H1 (cell line): ENCODE measurements around the gene ODC1. TPM values are rescaled to one million over a fixed set of nuclear protein-coding genes. Genes with fewer than 3 reads are reported as not detected.

Experiments used
- CTCF ChIA-PET: fragments of 300-600 bp; sonication (Branson Sonifier 250); formaldehyde crosslinking; loops from one replicate; lab custom pipeline; 2021; ENCODE audit not compliant: partially characterized antibody; lab: Charles Lee
- POLR2A ChIA-PET: fragments of 300-600 bp; sonication (Branson Sonifier 250); formaldehyde crosslinking; loops from one replicate; lab custom pipeline; 2021; ENCODE audit warnings: inconsistent platforms; ENCODE audit not compliant: partially characterized antibody; lab: Charles Lee
- DNase-seq, 2 experiments: peaks; one replicate each; pipeline versions ENCODE4 v3.0.0 to v3.0.0-alpha.2; 2010 to 2022; ENCODE audit warnings: low spot score in 2 of 2, low read depth in 1 of 2, mixed read lengths in 1 of 2
- FAIRE-seq: peaks from 2 replicates; lab custom pipeline; 2011; peaks lifted over from hg19 to GRCh38; lab: Jason Lieb, UNC
- H2AFZ ChIP-seq: 2 replicates; pipeline ENCODE4 v1.8.1; 2012; ENCODE audit warnings: low read length, inconsistent platforms
- H2AK5ac ChIP-seq: 2 replicates; pipeline ENCODE4 v1.6.1; 2013; ENCODE audit warnings: low read depth, low read length
- H2BK120ac ChIP-seq: replicated peaks from 2 replicates; pipeline ENCODE3; 2013; ENCODE audit warnings: low read depth, low read length, inconsistent platforms
- H2BK12ac ChIP-seq: 2 replicates; pipeline ENCODE4 v1.6.1; 2013; ENCODE audit warnings: low read depth, low read length
- H2BK15ac ChIP-seq: 2 replicates; pipeline ENCODE4 v1.6.1; 2013; ENCODE audit warnings: low read length
- H2BK20ac ChIP-seq: 2 replicates; pipeline ENCODE4 v1.6.1; 2013; ENCODE audit warnings: low read length
- H2BK5ac ChIP-seq: 2 replicates; pipeline ENCODE4 v1.6.1; 2013; ENCODE audit warnings: low read depth, low read length
- H3K14ac ChIP-seq: 2 replicates; pipeline ENCODE4 v1.6.1; 2013; ENCODE audit warnings: inconsistent platforms; ENCODE audit not compliant: insufficient read length
- H3K18ac ChIP-seq: 2 replicates; pipeline ENCODE4 v1.6.1; 2013; ENCODE audit warnings: low read length; ENCODE audit errors: extremely low read depth
- H3K23ac ChIP-seq: 2 replicates; pipeline ENCODE4 v1.6.1; 2013; ENCODE audit warnings: inconsistent platforms; ENCODE audit not compliant: insufficient read length
- H3K23me2 ChIP-seq: 2 replicates; pipeline ENCODE4 v1.6.1; 2013; ENCODE audit warnings: low read depth, low read length
- H3K27ac ChIP-seq: 2 replicates; pipeline ENCODE4 v1.6.1; 2011; ENCODE audit warnings: low read depth, low read length, inconsistent platforms
- H3K27me3 ChIP-seq, 4 experiments: replicated peaks in 1 of 4; 1 replicate in 1 of 4; 2 replicates in 3 of 4; pipeline versions ENCODE4 v1.6.1 to v1.8.1; 2011 to 2013; ENCODE audit warnings: low read length in 3 of 4, mild to moderate bottlenecking in 3 of 4, inconsistent platforms in 2 of 4, mixed read lengths in 2 of 4, moderate library complexity in 1 of 4; ENCODE audit not compliant: control insufficient read depth in 3 of 4, insufficient read depth in 3 of 4; ENCODE audit errors: extremely low read depth in 1 of 4
- H3K36me3 ChIP-seq, 4 experiments: 2 replicates each; pipeline versions ENCODE4 v1.6.1 to v1.8.1; 2011 to 2013; ENCODE audit warnings: mild to moderate bottlenecking in 4 of 4, low read length in 3 of 4, moderate library complexity in 2 of 4, control low read depth in 1 of 4, inconsistent platforms in 1 of 4; ENCODE audit not compliant: insufficient read depth in 4 of 4, control insufficient read depth in 2 of 4
- H3K4ac ChIP-seq: replicated peaks from 2 replicates; pipeline ENCODE3; 2013; ENCODE audit warnings: low read length, low read depth, mixed read lengths, inconsistent platforms; ENCODE audit not compliant: insufficient read length
- H3K4me1 ChIP-seq, 4 experiments: replicated peaks in 1 of 4; 1 replicate in 1 of 4; 2 replicates in 3 of 4; pipeline versions ENCODE4 v1.6.1 to v1.8.1; 2011 to 2013; ENCODE audit warnings: low read length in 3 of 4, inconsistent platforms in 2 of 4, mixed read lengths in 1 of 4; ENCODE audit not compliant: insufficient read depth in 4 of 4, control insufficient read depth in 3 of 4
- H3K4me2 ChIP-seq, 2 experiments: 2 replicates each; pipeline versions ENCODE4 v1.6.1 to v1.8.1; 2011 to 2013; ENCODE audit warnings: low read depth in 2 of 2, low read length in 2 of 2, control low read depth in 1 of 2, inconsistent platforms in 1 of 2, mild to moderate bottlenecking in 1 of 2; ENCODE audit not compliant: insufficient read depth in 1 of 2
- H3K4me3 ChIP-seq, 4 experiments: fragments of 200-600, 300-600 bp in 1 of 4; sonication (generic), shearing (Covaris generic), sonication (Bioruptor Twin) in 1 of 4; 2 replicates each; pipeline versions ENCODE4 v1.5.1 to v1.8.1; 2011 to 2016; ENCODE audit warnings: low read length in 4 of 4, low read depth in 3 of 4, control low read depth in 2 of 4, inconsistent platforms in 2 of 4, mild to moderate bottlenecking in 2 of 4, mixed read lengths in 1 of 4, moderate library complexity in 1 of 4; ENCODE audit not compliant: insufficient read depth in 2 of 4; ENCODE audit errors: extremely low read depth in 1 of 4
- H3K56ac ChIP-seq: replicated peaks from 2 replicates; pipeline ENCODE3; 2013; ENCODE audit warnings: low read depth, mild to moderate bottlenecking, mixed read lengths, low read length, inconsistent platforms; ENCODE audit not compliant: insufficient read length
- H3K79me1 ChIP-seq: 2 replicates; pipeline ENCODE4 v1.6.1; 2013; ENCODE audit warnings: low read depth, low read length, control low read depth
- H3K79me2 ChIP-seq, 2 experiments: 2 replicates each; pipeline versions ENCODE4 v1.6.1 to v1.8.1; 2012 to 2013; ENCODE audit warnings: low read length in 2 of 2, mild to moderate bottlenecking in 2 of 2, inconsistent platforms in 1 of 2; ENCODE audit not compliant: insufficient read depth in 2 of 2, control insufficient read depth in 1 of 2
- H3K9ac ChIP-seq, 4 experiments: replicated peaks in 1 of 4; 1 replicate in 1 of 4; 2 replicates in 3 of 4; pipeline versions ENCODE4 v1.6.1 to v1.8.1; 2011 to 2013; ENCODE audit warnings: low read depth in 3 of 4, low read length in 3 of 4, control low read depth in 2 of 4, mild to moderate bottlenecking in 2 of 4, moderate library complexity in 2 of 4, inconsistent platforms in 1 of 4; ENCODE audit errors: extremely low read depth in 1 of 4
- H3K9me3 ChIP-seq, 2 experiments: 2 replicates each; pipeline versions ENCODE4 v1.6.1 to v1.8.1; 2012 to 2013; ENCODE audit warnings: mild to moderate bottlenecking in 2 of 2, moderate library complexity in 2 of 2, control low read depth in 1 of 2, inconsistent platforms in 1 of 2, low read depth in 1 of 2, low read length in 1 of 2, mixed read lengths in 1 of 2; ENCODE audit not compliant: insufficient read depth in 2 of 2
- H4K20me1 ChIP-seq, 2 experiments: replicated peaks in 1 of 2; 2 replicates each; pipeline versions ENCODE3 to v1.8.1; 2011 to 2013; ENCODE audit warnings: inconsistent platforms in 2 of 2, low read length in 2 of 2, mild to moderate bottlenecking in 1 of 2; ENCODE audit not compliant: insufficient read depth in 2 of 2, control insufficient read depth in 1 of 2
- H4K5ac ChIP-seq: 2 replicates; pipeline ENCODE4 v1.6.1; 2013; ENCODE audit warnings: low read length, low read depth, mixed read lengths, inconsistent platforms; ENCODE audit not compliant: insufficient read length
- H4K8ac ChIP-seq: 2 replicates; pipeline ENCODE4 v1.8.0; 2013; ENCODE audit warnings: mild to moderate bottlenecking, moderate library complexity, low read length, inconsistent platforms; ENCODE audit not compliant: insufficient read depth; ENCODE audit errors: extremely low read depth
- H4K91ac ChIP-seq: replicated peaks from 2 replicates; pipeline ENCODE3; 2013; ENCODE audit warnings: low read length, mixed read lengths, inconsistent platforms; ENCODE audit not compliant: insufficient read length
- CREB1 ChIP-seq: IDR thresholded peaks from 2 replicates; pipeline ENCODE4 v1.6.1; 2012; ENCODE audit warnings: inconsistent platforms
- FOSL1 ChIP-seq: IDR thresholded peaks from 2 replicates; pipeline ENCODE4 v1.6.1; 2011; ENCODE audit warnings: mild to moderate bottlenecking, low read depth, low read length, moderate library complexity; ENCODE audit not compliant: insufficient read depth
- MAX ChIP-seq: IDR thresholded peaks from 2 replicates; pipeline ENCODE4 v1.6.1; 2012; ENCODE audit warnings: inconsistent platforms
- RAD21 ChIP-seq, 2 experiments: IDR thresholded peaks in 1 of 2; conservative IDR thresholded peaks in 1 of 2; 2 replicates each; pipeline ENCODE4 v1.6.1; 2011; ENCODE audit warnings: low read depth in 2 of 2, low read length in 2 of 2, improper control_type of control experiment in 1 of 2, inconsistent platforms in 1 of 2, mild to moderate bottlenecking in 1 of 2, moderate library complexity in 1 of 2
- TAF7 ChIP-seq: optimal IDR thresholded peaks from 2 replicates; pipeline ENCODE3; 2011; ENCODE audit warnings: low read depth, mild to moderate bottlenecking, inconsistent platforms, low read length, moderate library complexity, borderline replicate concordance
- WGBS, 2 experiments: shearing (Covaris generic) in 1 of 2; methylation state at CpG; one replicate each; pipeline versions ENCODE4 v1.1.6 to v1.1.7; 2013 to 2015; ENCODE audit warnings: low lambda C conversion rate in 2 of 2, mixed read lengths in 2 of 2, inconsistent platforms in 1 of 2, low coverage in 1 of 2, missing lambda C conversion rate in 1 of 2; ENCODE audit not compliant: insufficient replicate concordance in 2 of 2, insufficient coverage in 1 of 2, insufficient read length in 1 of 2; ENCODE audit errors: extremely low coverage in 1 of 2, missing lambda C conversion rate in 1 of 2; 5-methylcytosine and 5-hydroxymethylcytosine counted together
- polyA plus RNA-seq, 7 experiments: library from polyadenylated mRNA; depleted of rRNA in 3 of 7; stranded (reverse) in 5 of 7; unstranded in 2 of 7; fragments of >200 nt in 5 of 7; fragments of 200-250 nt in 2 of 7; gene quantifications; 1 replicate in 5 of 7; 2 replicates in 1 of 7; 4 replicates in 1 of 7; pipeline versions ENCODE4 v1.2.1 to v1.2.3, GENCODE V29; 2011 to 2013; ENCODE audit warnings: missing spikeins in 2 of 7, mixed read lengths in 2 of 7
- total RNA-seq: library from RNA; stranded (reverse); fragmentation: NEBNext Ultra II Directional; extraction: Animal tissue kit (Norgen Biotek cat#: 25700); gene quantifications from 2 replicates; pipeline ENCODE4 v1.2.1, GENCODE V29; 2021
- TF ChIP-seq, protein P1 (sequence below), 3 experiments: IDR thresholded peaks; 1 replicate in 2 of 3; 2 replicates in 1 of 3; pipeline versions ENCODE4 v1.5.1 to v1.6.1; 2011; ENCODE audit warnings: low read length in 3 of 3, mild to moderate bottlenecking in 3 of 3, inconsistent platforms in 2 of 3, low read depth in 1 of 3, moderate library complexity in 1 of 3; ENCODE audit not compliant: insufficient read depth in 1 of 3; ENCODE audit errors: control extremely low read depth in 1 of 3

The ODC1 gene
- total and polyA plus RNA-seq, 2 of the 8 experiments (the other 6 are each of a cell fraction or from before 2014, with no cell fraction given): 57.2 to 76.7 TPM

- Histone ChIP-seq H4K8ac (no peak overlapping the region), H4K91ac (no peak overlapping the region), H3K4me1 (peaks cover 0 to 3% (median 1%) of the 10 kb centered on the region in 4 experiments; a peak in 3 of 7 replicates), H3K27ac (no peak overlapping the region), H2BK120ac (no peak overlapping the region), H3K4me3 (no peak overlapping the region), H3K9me3 (no peaks in the 10 kb centered on the region), H4K20me1 (peaks cover 0 to 8% of the 10 kb centered on the region in 2 experiments), H3K9ac (no peak overlapping the region), H3K27me3 (peaks cover 0 to 8% (median 3%) of the 10 kb centered on the region in 4 experiments; a peak in 3 of 7 replicates), H2BK20ac (no peak overlapping the region), H2AFZ (no peak overlapping the region), H3K79me2 (no peaks in the 10 kb centered on the region), H3K4me2 (no peak overlapping the region), H3K56ac (no peak overlapping the region), H4K5ac (no peak overlapping the region), H3K14ac (no peak overlapping the region), H3K36me3 (peaks cover 0 to 3% (median 2%) of the 10 kb centered on the region in 4 experiments; a peak in 4 of 8 replicates), H2BK15ac (no peak overlapping the region), H2BK12ac (no peak overlapping the region), H3K23me2 (peaks cover 6% of the 10 kb centered on the region), H3K18ac (no peak overlapping the region), H3K79me1 (no peaks in the 10 kb centered on the region), H3K23ac (no peak overlapping the region), H2BK5ac (no peak overlapping the region), H3K4ac (no peak overlapping the region), H2AK5ac (no peak overlapping the region)
- peak in 1 of 2 experiments; percentile 93 for DNase-seq
- POLR2A ChIA-PET: interaction anchor here (0.6 to 6.0 kb wide), 10 partner anchors 12 to 311 kb away, joined by 3 to 44 read pairs (median 4); partner anchors contain the start of gene ODC1
- no peak for FAIRE-seq
- WGBS, 2 experiments: 55% methylated on average over 25 of the region's 28 CpGs; no CpG with 5 or more reads in 1 of the 2 experiments
- CTCF ChIA-PET: interaction anchor here (0.6 to 4.6 kb wide), 91 partner anchors 8 to 1251 kb away, joined by 3 to 44 read pairs (median 4); partner anchors contain the start of gene ODC1
- TF ChIP-seq CREB1 (peak; percentile 35; the same call in 1 of the 2 replicates), MAX (peak; percentile 49; the same call in 1 of the 2 replicates), RAD21 (IDR thresholded peaks at IDR 0.05 in 1 of 2, conservative IDR thresholded peaks at IDR 0.05 in 1 of 2; ENCODE audit: low read depth in 2 of 2, low read length in 2 of 2) (peak; percentile 99), FOSL1 (no peak), TAF7 (no peak)
- TF ChIP-seq, protein P1, sequence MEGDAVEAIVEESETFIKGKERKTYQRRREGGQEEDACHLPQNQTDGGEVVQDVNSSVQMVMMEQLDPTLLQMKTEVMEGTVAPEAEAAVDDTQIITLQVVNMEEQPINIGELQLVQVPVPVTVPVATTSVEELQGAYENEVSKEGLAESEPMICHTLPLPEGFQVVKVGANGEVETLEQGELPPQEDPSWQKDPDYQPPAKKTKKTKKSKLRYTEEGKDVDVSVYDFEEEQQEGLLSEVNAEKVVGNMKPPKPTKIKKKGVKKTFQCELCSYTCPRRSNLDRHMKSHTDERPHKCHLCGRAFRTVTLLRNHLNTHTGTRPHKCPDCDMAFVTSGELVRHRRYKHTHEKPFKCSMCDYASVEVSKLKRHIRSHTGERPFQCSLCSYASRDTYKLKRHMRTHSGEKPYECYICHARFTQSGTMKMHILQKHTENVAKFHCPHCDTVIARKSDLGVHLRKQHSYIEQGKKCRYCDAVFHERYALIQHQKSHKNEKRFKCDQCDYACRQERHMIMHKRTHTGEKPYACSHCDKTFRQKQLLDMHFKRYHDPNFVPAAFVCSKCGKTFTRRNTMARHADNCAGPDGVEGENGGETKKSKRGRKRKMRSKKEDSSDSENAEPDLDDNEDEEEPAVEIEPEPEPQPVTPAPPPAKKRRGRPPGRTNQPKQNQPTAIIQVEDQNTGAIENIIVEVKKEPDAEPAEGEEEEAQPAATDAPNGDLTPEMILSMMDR (IDR thresholded peaks at IDR 0.05; ENCODE audit: control extremely low read depth in 1 of 3, insufficient read depth in 1 of 3, low read depth in 1 of 3, low read length in 3 of 3): peak in 2 of 3 experiments; percentile 88 to 96; a peak in 3 of 4 replicates
Observed at GRCh38 chr2:10434886-10435819, 13.0 kb downstream of the ODC1 start.
